ENCODE data around the gene TRAPPC2.

Gene TRAPPC2

GRCh38 chrX:13664020-13664419, 70.4 kb downstream of the TRAPPC2 start:
- H3K4me1 ChIP-seq (ENCODE audit: control insufficient read depth, insufficient read depth, low read length): peaks cover 5% of the 10 kb centered on the region
- H3K4me2 ChIP-seq (ENCODE audit: low read length): no peak overlapping the region
- no peaks in the 10 kb centered on the region for H3K27me3 ChIP-seq (ENCODE audit: control insufficient read depth, insufficient read depth, low read length)
- H3K4me3 ChIP-seq (ENCODE audit: low read length): no peak overlapping the region
- H3K9ac ChIP-seq (ENCODE audit: low read depth, low read length): no peak overlapping the region
- peaks cover 5% of the 10 kb centered on the region for H3K36me3 ChIP-seq (ENCODE audit: insufficient read depth, low read length)
- no peaks in the 10 kb centered on the region for H3K9me3 ChIP-seq (replicated peaks; ENCODE audit: low read length)

GRCh38 chrX:13662355-13662791, 72.0 kb downstream of the TRAPPC2 start:
- no peaks in the 10 kb centered on the region for H3K9me3 ChIP-seq (replicated peaks; ENCODE audit: low read length)
- no peak overlapping the region for H3K4me2 ChIP-seq (ENCODE audit: low read length)
- no peak overlapping the region for H3K4me3 ChIP-seq (ENCODE audit: low read length)
- H3K27me3 ChIP-seq (ENCODE audit: control insufficient read depth, insufficient read depth, low read length): no peaks in the 10 kb centered on the region
- peaks cover 5% of the 10 kb centered on the region for H3K36me3 ChIP-seq (ENCODE audit: insufficient read depth, low read length)
- H3K4me1 ChIP-seq (ENCODE audit: control insufficient read depth, insufficient read depth, low read length): peaks cover 8% of the 10 kb centered on the region
- no peak overlapping the region for H3K9ac ChIP-seq (ENCODE audit: low read depth, low read length)

Data from skeletal muscle satellite cell (primary cell).